ENCODE results near the gene SNX27. TPM values are rescaled to one million over a fixed set of nuclear protein-coding genes. Genes with fewer than 3 reads are reported as not detected.
"Not testable (repeated sequence)": the region's sequence is repeated elsewhere in the genome, so short reads cannot be mapped to it uniquely, and the experiment has no call there.

The SNX27 gene
- total and polyA plus RNA-seq, 3 donors from 2014 or later: 24.7 to 44.4 (median 42.8) TPM

- WGBS, 2 donors: 39 to 57% methylated on average over 13 to 19 of the region's 19 CpGs
- TF ChIP-seq CTCF (IDR thresholded peaks at IDR 0.05) (no peak), POLR2A (IDR thresholded peaks at IDR 0.05) (no peak)
- H3K36me3 ChIP-seq (ENCODE audit: low read depth, missing control alignments): no peaks in the 10 kb centered on the region
- no peak overlapping the region for H3K4me3 ChIP-seq
- no peak overlapping the region for H3K27ac ChIP-seq
- no peaks in the 10 kb centered on the region for H3K27me3 ChIP-seq
- H3K4me1 ChIP-seq: no peaks in the 10 kb centered on the region
- intact Hi-C loops (cut with DNase I; ENCODE audit: low total_unique reads): no loop called here
- no peak for DNase-seq
- no peaks in the 10 kb centered on the region for H3K9me3 ChIP-seq
Measured at GRCh38 chr1:151728151-151729054, 116.6 kb downstream of the SNX27 start.

- TF ChIP-seq POLR2A (IDR thresholded peaks at IDR 0.05) (no peak), CTCF (IDR thresholded peaks at IDR 0.05) (no peak)
- no peak for DNase-seq
- Histone ChIP-seq H3K4me3 (no peak overlapping the region), H3K27me3 (no peaks in the 10 kb centered on the region), H3K36me3 (ENCODE audit: low read depth, missing control alignments) (no peaks in the 10 kb centered on the region), H3K4me1 (no peaks in the 10 kb centered on the region), H3K27ac (no peak overlapping the region), H3K9me3 (no peaks in the 10 kb centered on the region)
- 69 to 71% methylated on average over 9 to 10 of the region's 10 CpGs for WGBS, 2 donors
- intact Hi-C loops (cut with DNase I; ENCODE audit: low total_unique reads): no loop called here
Measured at GRCh38 chr1:151729157-151729965, 117.5 kb downstream of the SNX27 start.

- DNase-seq: no peak
- intact Hi-C loops (cut with DNase I; ENCODE audit: low total_unique reads): loop anchor here (10.0 kb wide), 1 partner anchor 195 kb away; no protein-coding TSS in a partner anchor
- no peak overlapping the region for H3K27ac ChIP-seq
- no peaks in the 10 kb centered on the region for H3K4me1 ChIP-seq
- no peak overlapping the region for H3K4me3 ChIP-seq
- no peak for TF ChIP-seq CTCF (IDR thresholded peaks at IDR 0.05)
- no peak for TF ChIP-seq POLR2A (IDR thresholded peaks at IDR 0.05)
- no peaks in the 10 kb centered on the region for H3K27me3 ChIP-seq
- no peaks in the 10 kb centered on the region for H3K36me3 ChIP-seq (ENCODE audit: low read depth, missing control alignments)
- no peaks in the 10 kb centered on the region for H3K9me3 ChIP-seq
- 93% methylated on average over 4 of the region's 4 CpGs for WGBS, 2 donors
Measured at GRCh38 chr1:151729966-151730291, 118.1 kb downstream of the SNX27 start.

- no peak for TF ChIP-seq CTCF (IDR thresholded peaks at IDR 0.05)
- TF ChIP-seq POLR2A (IDR thresholded peaks at IDR 0.05): no peak
- H3K4me1 ChIP-seq: no peaks in the 10 kb centered on the region
- 87 to 88% methylated on average over 3 of the region's 3 CpGs for WGBS, 2 donors
- DNase-seq: no peak
- no peak overlapping the region for H3K4me3 ChIP-seq
- intact Hi-C loops (cut with DNase I; ENCODE audit: low total_unique reads): loop anchor here (10.0 kb wide), 1 partner anchor 198 kb away; no protein-coding TSS in a partner anchor
- no peaks in the 10 kb centered on the region for H3K9me3 ChIP-seq
- no peaks in the 10 kb centered on the region for H3K27me3 ChIP-seq
- H3K36me3 ChIP-seq (ENCODE audit: low read depth, missing control alignments): no peaks in the 10 kb centered on the region
- H3K27ac ChIP-seq: no peak overlapping the region
Measured at GRCh38 chr1:151733126-151733525, 121.3 kb downstream of the SNX27 start.

- not testable (repeated sequence) for H3K36me3 ChIP-seq (ENCODE audit: low read depth, missing control alignments); DNase-seq; H3K27me3 ChIP-seq; H3K4me1 ChIP-seq; H3K9me3 ChIP-seq; H3K4me3 ChIP-seq; H3K27ac ChIP-seq
- WGBS, 2 donors: 93 to 96% methylated on average over 9 of the region's 9 CpGs
- intact Hi-C loops (cut with DNase I; ENCODE audit: low total_unique reads): loop anchor here (10.0 kb wide), 1 partner anchor 199 kb away; no protein-coding TSS in a partner anchor
Measured at GRCh38 chr1:151733995-151734394, 122.1 kb downstream of the SNX27 start.

All from testis (tissue), 3 donors.